T-helper 9 cell (primary cell): ENCODE results near the gene KRT34.
"Not testable (repeated sequence)": the region's sequence is repeated elsewhere in the genome, so short reads cannot be mapped to it uniquely, and the experiment has no call there.

ENCODE experiments used
- DNase-seq: peaks from one replicate; pipeline ENCODE4 v3.0.0-alpha.2; 2020
- total RNA-seq, 2 donors: gene quantifications; one replicate each; lab custom pipeline; 2026; lab: John Stamatoyannopoulos, UW

KRT34 gene
- 0 reads per million in 2 donors for total RNA-seq

- not testable (repeated sequence) for DNase-seq
Observed at GRCh38 chr17:41381943-41382342, at the start of gene KRT34. KRT34 (minus strand) TSS chr17:41382306; CDS start chr17:41382246, 60 bp downstream.

GRCh38 chr17:41430376-41430775 is 48.3 kb upstream of the KRT34 start:
- not testable (repeated sequence) for DNase-seq

GRCh38 chr17:41429667-41430066 is 47.6 kb upstream of the KRT34 start:
- no peak for DNase-seq

- no peak for DNase-seq
Observed at GRCh38 chr17:41428591-41429291, 46.6 kb upstream of the KRT34 start.

GRCh38 chr17:41424111-41424635 is 42.1 kb upstream of the KRT34 start, which contains the start of gene KRT37:
KRT37 (minus strand) TSS chr17:41424585; CDS start chr17:41424523, 62 bp downstream.
- DNase-seq: no peak

GRCh38 chr17:41422586-41422985 is 40.5 kb upstream of the KRT34 start:
- DNase-seq: not testable (repeated sequence)

GRCh38 chr17:41421617-41422016 is 39.5 kb upstream of the KRT34 start:
- no peak for DNase-seq

GRCh38 chr17:41421116-41421515 is 39.0 kb upstream of the KRT34 start:
- no peak for DNase-seq

GRCh38 chr17:41420134-41420533 is 38.0 kb upstream of the KRT34 start:
- DNase-seq: no peak

GRCh38 chr17:41419716-41420115 is 37.6 kb upstream of the KRT34 start:
- DNase-seq: no peak

GRCh38 chr17:41418116-41418860 is 36.2 kb upstream of the KRT34 start:
- no peak for DNase-seq

- DNase-seq: no peak
Observed at GRCh38 chr17:41417576-41418015, 35.5 kb upstream of the KRT34 start.

- no peak for DNase-seq
Observed at GRCh38 chr17:41417127-41417526, 35.0 kb upstream of the KRT34 start.

GRCh38 chr17:41416479-41416878 is 34.4 kb upstream of the KRT34 start:
- DNase-seq: no peak

GRCh38 chr17:41415833-41416335 is 33.8 kb upstream of the KRT34 start:
- DNase-seq: no peak

- no peak for DNase-seq
Observed at GRCh38 chr17:41415411-41415810, 33.3 kb upstream of the KRT34 start.

- DNase-seq: no peak
Observed at GRCh38 chr17:41413982-41414381, 31.9 kb upstream of the KRT34 start.

- no peak for DNase-seq
Observed at GRCh38 chr17:41413353-41413957, 31.3 kb upstream of the KRT34 start.

- no peak for DNase-seq
Observed at GRCh38 chr17:41411072-41411840, 29.1 kb upstream of the KRT34 start.

- no peak for DNase-seq
Observed at GRCh38 chr17:41407226-41407625, 25.1 kb upstream of the KRT34 start.

GRCh38 chr17:41406205-41406604 is 24.1 kb upstream of the KRT34 start:
- no peak for DNase-seq

GRCh38 chr17:41404024-41404671 is 22.0 kb upstream of the KRT34 start:
- DNase-seq: no peak
